HG02973 (cell line): ENCODE results near the gene ANKRD13B.

Source experiments
- ATAC-seq: cut with Tn5 transposase; IDR thresholded peaks from one replicate; pipeline ENCODE4 v1.9.1; 2021; ENCODE audit warnings: moderate library complexity; ENCODE audit not compliant: unreplicated experiment

ANKRD13B gene

DNA sequence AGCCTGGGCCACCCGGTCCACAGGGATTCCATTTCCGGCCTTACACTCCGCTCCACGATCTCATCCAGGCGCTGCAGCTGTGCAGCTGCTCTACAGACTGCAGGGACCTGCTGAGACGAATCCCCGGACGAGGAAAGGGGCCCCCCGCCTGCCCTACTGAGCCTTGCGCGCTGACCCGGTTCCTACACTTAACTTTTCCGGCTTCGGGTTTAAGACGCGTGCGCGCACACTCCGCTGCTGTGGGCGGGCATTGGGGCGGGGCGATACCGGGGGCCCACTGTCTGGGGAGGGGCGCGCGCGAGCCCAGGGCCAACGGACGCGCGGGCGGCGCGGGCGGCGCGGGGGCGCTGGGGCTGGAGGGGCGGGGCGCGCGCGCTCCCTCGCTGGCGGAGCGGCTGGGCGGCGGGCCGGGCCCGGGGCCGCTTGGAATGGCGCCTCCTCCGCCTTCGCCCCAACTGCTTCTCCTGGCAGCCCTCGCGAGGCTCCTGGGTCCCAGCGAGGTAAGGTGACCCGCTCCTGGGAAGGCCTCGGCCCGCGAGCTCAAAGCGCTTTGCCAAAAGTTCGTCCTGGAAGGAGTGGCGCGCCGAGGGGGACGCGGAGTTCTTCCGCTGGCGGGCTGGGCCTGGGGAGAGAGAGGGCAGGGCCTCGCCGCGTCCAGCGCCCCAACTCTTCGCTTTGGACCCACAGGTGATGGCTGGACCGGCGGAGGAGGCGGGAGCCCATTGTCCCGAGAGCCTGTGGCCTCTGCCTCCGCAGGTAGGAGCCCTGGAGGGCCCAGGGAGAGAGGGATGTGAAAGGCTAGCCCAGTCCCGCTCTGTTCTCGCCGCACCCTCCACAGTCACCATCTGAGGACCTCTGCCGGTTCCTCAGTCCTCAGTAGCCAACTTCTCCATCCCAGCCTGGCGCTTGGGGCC lies 24.3 kb upstream of the ANKRD13B start, which contains the start of gene TP53I13:
Gene TP53I13 (plus strand): TSS at position 371 of the 914 bp plus-strand sequence. CDS start 58 bp downstream, at position 429.
- peak; percentile 30 for ATAC-seq

GRCh38 chr17:29569245-29569950 lies 23.5 kb upstream of the ANKRD13B start:
- no peak for ATAC-seq

- no peak for ATAC-seq
Observed at GRCh38 chr17:29570521-29570920, 22.4 kb upstream of the ANKRD13B start.

DNA sequence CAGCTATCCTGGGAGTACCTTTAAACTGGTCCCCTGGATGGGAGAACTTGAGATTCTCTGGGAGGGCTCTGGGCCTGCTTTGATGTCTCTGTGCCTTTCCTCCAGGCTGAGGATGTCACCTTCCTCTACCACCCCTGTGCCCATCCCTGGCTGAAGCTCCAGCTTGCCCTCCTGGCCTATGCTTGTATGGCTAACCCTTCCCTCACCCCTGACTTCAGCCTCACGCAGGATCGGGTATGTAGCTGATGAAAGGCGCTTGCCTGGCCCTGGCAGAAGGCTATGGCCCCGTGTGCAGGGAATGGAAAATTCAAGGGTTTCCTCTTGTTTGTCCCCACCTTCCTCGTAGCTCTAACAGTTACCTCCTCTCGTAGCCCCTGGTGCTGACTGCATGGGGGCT lies 21.4 kb upstream of the ANKRD13B start:
- no peak for ATAC-seq

DNA sequence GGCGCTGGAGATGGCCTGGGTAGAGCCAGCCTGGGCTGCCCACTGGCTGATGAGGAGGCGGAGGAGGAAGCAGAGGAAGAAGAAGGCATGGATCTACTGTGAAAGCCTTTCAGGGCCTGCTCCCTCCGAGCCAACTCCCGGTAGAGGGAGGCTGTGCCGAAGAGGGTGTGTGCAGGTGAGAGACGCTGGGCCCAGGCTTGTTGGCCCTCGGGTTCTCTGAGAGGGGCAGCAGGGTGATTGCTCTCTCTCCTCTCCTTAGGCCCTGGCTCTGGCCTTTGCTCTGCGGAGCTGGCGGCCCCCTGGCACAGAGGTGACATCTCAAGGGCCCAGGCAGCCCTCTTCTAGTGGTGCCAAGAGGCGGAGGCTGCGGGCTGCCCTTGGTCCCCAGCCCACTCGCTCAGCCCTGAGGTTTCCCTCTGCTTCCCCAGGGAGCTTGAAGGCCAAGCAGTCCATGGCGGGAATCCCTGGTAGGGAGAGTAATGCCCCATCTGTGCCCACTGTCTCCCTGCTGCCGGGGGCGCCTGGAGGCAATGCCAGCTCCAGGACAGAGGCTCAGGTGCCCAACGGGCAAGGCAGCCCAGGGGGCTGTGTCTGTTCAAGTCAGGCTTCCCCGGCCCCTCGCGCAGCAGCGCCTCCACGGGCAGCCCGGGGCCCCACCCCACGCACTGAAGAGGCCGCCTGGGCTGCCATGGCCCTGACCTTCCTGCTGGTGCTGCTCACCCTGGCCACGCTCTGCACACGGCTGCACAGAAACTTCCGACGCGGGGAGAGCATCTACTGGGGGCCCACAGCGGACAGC lies 20.9 kb upstream of the ANKRD13B start:
- ATAC-seq = no peak

DNA sequence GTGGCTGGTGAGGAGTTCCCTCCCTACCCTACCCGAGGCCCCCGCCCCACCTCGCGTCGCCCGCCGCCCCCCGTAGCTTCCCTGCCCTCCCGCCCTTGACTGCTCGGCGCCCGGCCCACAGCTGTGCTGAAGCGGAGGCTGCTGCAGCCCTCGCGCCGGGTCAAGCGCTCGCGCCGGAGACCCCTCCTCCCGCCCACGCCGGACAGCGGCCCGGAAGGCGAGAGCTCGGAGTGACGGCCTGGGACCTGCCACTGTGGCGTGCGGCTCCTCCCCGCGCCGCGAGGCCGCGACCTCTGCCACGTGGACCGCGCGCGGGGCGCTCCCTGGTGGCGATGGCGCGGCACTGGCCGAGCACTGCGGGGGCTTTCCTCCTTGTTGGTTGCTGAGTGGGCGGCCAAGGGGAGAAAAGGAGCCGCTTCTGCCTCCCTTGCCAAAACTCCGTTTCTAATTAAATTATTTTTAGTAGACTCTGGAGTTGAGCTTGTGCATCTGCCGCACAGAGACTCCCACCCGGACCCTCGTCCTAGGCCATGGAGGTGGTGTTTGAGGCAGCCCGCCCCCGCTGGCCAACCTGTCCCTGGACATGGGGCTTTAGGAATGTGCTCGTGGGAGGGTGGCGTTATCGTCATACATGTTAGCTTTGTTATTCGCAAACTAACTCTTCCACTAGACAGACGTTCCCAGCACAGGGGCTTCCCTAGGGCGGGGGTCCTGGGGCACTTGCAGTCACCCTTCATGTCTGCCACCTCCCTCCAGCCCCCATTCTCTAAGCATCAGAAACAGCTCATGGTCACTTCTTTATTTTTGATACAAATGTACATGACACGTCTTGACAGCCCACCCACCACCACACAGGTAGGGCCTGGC lies 20.0 kb upstream of the ANKRD13B start:
- no peak for ATAC-seq

DNA sequence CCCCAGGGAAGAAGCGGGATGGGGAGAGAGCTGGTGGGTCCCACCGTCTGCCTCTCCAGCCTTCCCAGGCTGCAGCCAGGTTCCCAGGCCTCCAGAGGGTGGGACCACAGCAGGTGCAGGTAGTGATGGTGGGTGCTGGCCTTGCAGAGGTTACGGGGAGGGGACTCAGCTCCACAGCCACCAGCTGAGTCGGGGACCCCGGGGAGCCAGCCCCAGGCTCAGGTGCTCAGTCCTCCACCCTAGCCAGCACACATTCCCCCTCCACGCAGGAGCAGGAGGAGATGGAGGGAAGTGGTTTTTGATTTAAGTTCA lies 19.4 kb upstream of the ANKRD13B start:
- no peak for ATAC-seq

DNA sequence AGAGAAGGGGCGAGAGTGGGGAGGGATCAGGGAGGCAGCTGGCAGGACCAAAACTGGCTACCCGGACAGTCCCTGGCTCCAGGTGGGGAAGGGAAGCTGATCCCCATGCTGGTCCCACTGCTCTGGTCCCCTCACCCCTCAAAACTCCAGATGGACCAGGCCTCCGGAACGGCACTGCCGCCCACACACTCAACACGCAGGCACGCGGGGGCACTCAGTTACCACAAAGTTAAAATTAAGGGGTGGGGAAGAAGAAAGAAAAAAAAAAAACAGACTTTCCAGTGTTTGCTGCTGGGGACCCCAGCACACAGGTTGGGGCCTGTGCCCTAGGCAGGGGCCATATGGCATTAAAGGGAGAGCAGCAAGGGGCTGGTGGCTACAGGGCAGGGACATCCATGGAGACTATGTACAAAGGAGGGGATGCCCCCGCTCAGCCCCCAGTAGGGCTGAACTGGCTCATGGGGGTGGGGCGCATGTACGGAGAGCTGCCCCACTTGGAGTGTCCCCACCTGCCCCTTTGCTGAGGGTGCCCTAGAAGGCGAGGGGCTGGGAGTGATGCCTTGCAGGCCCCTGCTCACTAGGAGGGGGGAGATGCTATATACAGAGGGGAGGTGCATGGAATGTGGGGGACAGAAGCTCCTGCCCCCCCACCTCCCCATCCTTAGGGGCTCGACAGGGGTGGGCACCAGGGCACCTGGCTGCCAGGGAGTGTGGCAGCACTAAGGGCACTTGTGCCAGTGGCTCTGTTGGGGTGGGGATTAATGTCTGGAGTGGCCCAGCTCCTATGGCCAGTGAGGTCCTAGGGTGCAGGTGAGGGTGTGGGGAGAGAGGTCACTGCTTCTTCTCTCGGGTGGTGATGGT lies 18.8 kb upstream of the ANKRD13B start:
- no peak for ATAC-seq

GRCh38 chr17:29574732-29575510 lies 18.0 kb upstream of the ANKRD13B start:
- no peak for ATAC-seq

DNA sequence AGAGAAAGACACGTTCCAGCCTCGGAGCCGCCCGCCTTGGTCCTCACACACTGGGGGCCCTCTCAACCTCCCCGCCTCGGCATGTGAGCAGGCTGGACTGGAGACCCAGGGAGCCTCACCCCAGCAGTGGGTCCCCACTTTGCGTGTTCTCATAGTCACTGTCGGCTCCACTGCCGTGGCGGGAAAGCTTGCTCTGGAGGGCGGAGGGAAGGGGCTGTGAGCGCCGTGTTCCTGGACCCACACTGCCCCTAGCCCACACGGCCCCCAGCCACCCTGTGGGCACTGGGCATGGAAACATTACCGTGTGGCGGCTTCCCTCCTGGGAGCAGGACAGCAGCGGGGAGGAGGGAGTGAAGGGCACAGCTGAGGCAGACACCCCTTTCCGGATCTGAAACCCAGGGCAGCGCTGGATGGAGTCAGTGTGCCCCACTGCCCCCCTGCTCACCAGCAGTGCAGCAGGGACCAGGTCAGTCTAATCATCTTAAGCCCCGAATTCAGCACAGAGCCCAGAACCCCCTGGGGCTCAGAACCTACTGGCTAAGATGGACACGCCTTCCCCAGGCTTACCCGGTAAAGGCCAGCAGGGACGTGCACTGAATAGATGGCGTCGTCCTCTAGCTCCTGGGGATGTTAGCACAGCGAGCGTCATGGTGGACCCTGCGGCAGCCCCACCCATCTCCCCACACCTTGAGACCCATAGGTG lies 17.3 kb upstream of the ANKRD13B start:
- no peak for ATAC-seq

DNA sequence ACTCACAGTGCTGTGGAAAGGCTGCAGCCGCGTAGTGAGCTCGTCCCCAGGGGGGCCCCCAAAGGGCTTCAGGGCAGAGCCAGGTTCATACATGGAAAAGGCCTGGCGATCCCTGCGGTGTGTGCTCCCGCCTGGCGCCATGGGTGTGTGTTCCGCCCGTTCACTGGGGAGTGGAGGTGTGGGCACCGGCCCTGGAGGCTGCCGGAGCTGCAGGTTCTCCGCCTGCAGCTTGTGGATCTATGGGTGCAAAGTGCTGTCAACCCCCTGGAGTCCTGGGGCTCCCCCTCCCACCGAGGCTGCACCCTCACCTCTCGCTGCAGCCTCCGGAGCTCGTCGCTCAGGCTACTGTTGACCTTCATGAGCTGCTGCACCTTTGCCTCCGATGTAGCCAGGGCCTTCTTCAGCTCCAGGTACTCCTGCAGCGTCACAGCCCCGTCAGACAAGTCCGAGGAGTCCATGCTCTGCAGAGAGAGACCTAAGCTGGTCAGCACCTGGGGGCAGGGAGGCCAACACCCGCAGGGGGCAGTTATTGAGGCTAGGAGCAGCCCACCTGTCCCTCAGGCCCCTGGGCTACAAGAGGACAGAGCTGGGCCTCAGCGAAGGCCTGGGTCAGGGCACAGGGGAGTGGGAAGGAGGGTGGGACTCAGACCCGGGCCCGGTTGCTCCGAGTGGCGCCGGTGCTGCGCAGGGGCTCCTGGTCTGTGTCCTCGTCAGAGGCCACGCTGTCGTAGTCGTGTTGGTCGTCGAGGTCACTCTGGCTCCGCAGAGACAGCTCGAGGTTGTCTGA lies 16.5 kb upstream of the ANKRD13B start:
- ATAC-seq = no peak

- ATAC-seq = no peak
Observed at GRCh38 chr17:29577001-29577370, 15.9 kb upstream of the ANKRD13B start.

DNA sequence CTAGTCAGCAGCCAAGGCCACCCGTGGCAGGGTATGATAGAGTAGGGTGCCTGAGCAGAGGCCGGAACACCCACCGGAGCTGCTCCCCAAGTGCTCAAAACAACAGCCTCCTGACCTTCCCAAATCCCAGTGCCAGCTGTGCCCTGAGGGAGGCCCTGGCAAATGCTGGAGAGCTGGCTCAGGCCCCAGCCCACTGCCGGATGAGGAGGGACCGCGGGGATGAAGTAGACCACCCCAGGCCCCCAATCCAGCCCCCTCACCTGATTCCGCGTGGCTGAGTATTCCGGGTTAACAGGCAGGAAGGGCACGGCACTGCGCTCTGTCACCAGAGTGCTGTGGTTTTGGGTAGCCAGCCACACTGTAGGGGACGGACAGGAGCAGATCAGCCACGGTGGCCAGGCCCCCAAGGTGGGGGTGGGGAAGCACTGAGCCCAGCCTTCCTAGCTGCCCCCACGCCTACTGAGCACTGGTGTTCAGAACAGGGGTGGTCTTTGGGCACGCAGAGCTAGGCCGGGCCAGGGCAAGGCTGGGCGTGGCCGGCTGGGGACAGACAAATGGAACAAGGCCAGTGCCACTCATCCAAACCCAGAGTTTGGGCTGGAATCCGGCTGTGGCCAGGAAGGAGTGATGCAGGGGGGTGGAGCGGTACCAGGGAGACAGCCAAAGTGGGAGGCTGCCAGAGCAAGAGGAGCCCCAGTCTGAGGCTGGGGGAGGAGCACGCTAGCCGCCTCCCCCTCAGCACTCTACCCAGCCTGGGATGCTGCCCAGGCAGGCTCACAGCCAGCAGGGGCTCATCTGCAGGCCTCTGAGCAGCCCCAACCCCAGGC lies 15.3 kb upstream of the ANKRD13B start:
- ATAC-seq = no peak

GRCh38 chr17:29578626-29579485 lies 14.1 kb upstream of the ANKRD13B start:
- no peak for ATAC-seq

DNA sequence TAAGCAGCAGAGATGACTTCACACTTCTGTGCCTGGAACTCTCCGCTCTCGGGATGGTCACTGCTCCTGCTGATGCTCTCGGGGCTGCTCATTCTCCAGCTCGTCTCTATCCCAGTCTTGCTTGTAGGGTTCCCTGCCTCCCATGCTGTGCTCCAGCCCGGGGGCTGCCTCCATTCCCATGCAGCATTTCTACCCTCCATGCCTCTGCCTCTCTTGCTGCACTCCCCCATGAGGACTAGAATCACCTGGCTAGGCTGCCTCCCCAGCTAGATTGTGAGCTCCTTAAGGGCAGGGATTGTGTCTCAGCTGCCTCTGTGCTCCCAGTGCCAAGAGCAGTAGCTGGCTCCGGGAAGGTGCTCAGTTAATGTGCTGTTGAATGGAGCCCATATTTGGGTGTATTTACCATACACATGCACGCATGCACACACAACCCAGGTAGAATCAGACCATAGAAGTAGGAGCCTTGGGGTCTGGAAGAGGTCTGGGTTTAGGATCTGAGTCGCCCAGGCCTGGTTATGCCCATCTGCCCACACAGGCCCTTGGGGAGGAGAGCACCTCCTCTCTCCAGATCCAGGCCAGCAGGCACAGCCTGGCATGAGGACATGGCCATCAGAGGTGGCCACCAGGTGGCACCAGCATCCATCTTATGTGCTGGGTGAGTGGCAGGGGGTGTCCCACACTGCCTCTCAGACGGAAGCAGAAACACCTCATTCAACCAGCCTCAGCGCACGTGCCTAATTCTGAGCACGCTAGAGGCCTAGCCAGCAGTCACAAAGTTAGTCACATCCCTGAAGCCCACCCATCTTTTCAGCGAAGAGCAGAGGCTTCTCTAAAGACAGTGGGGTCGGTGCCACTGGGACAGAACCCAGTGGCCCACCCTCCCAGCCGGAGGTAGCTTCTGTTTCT lies 12.8 kb upstream of the ANKRD13B start:
- ATAC-seq = peak; percentile 60
